Tibial nerve (tissue), 4 donors: Measurements from ENCODE around the gene STX12. TPM values are rescaled to one million over a fixed set of nuclear protein-coding genes. Genes with fewer than 3 reads are reported as not detected.

Experiments used
- DNase-seq, 2 donors: peaks; one replicate each; pipeline ENCODE4 v3.0.0-alpha.2; 2019; ENCODE audit warnings: low spot score in 2 of 2
- H3K27ac ChIP-seq, 4 donors: fragments of 200-600 bp; sonication (generic) in 3 of 4; one replicate each; pipeline ENCODE4 v1.5.1; 2017 to 2019; ENCODE audit warnings: mild to moderate bottlenecking in 1 of 4
- H3K27me3 ChIP-seq, 2 donors: fragments of 200-600 bp; sonication (generic) in 1 of 2; one replicate each; pipeline versions ENCODE4 v1.5.1 to v1.6.0; 2017 to 2019
- H3K36me3 ChIP-seq, 3 donors: fragments of 200-600 bp; sonication (generic); one replicate each; pipeline ENCODE4 v1.5.1; 2018 to 2019
- H3K4me1 ChIP-seq, 4 donors: fragments of 200-600 bp; sonication (generic) in 3 of 4; one replicate each; pipeline ENCODE4 v1.5.1; 2017 to 2019
- H3K4me3 ChIP-seq, 4 donors: fragments of 200-600 bp; sonication (generic) in 3 of 4; one replicate each; pipeline ENCODE4 v1.5.1; 2017 to 2019; ENCODE audit warnings: mild to moderate bottlenecking in 1 of 4, moderate library complexity in 1 of 4
- H3K9me3 ChIP-seq, 4 donors: fragments of 200-600 bp; sonication (generic) in 3 of 4; one replicate each; pipeline ENCODE4 v1.5.1; 2017 to 2019
- EP300 ChIP-seq, 2 donors: sonication (generic); formaldehyde crosslinking; IDR thresholded peaks; one replicate each; pipeline ENCODE4 v1.6.1; 2017; ENCODE audit warnings: antibody characterized with exemption in 2 of 2, mild to moderate bottlenecking in 1 of 2
- POLR2A ChIP-seq, 2 donors: fragments of 450-650 bp; IDR thresholded peaks; one replicate each; pipeline ENCODE4 v1.6.1; 2017; ENCODE audit warnings: antibody characterized with exemption in 2 of 2, mild to moderate bottlenecking in 2 of 2, moderate library complexity in 2 of 2
- WGBS, 2 donors: methylation state at CpG; one replicate each; pipeline ENCODE4 v1.1.5; 2018; 5-methylcytosine and 5-hydroxymethylcytosine counted together
- total RNA-seq, 4 donors: library from RNA; depleted of rRNA; stranded (reverse); fragments of >200 nt; gene quantifications; one replicate each; pipeline ENCODE4 v1.1.0, GENCODE V29; 2016
- TF ChIP-seq, protein P1 (sequence below), 5 experiments: fragments of 200-600 bp in 3 of 5; fragments of 450-650 bp in 2 of 5; sonication (generic) in 3 of 5; IDR thresholded peaks; one replicate each; pipeline ENCODE4 v1.5.1; 2016 to 2019; ENCODE audit warnings: antibody characterized with exemption in 5 of 5, mild to moderate bottlenecking in 3 of 5, moderate library complexity in 2 of 5

Gene STX12
- total RNA-seq, 4 donors from 2014 or later, result 51.6 to 71.0 (median 66.9) TPM

DNA sequence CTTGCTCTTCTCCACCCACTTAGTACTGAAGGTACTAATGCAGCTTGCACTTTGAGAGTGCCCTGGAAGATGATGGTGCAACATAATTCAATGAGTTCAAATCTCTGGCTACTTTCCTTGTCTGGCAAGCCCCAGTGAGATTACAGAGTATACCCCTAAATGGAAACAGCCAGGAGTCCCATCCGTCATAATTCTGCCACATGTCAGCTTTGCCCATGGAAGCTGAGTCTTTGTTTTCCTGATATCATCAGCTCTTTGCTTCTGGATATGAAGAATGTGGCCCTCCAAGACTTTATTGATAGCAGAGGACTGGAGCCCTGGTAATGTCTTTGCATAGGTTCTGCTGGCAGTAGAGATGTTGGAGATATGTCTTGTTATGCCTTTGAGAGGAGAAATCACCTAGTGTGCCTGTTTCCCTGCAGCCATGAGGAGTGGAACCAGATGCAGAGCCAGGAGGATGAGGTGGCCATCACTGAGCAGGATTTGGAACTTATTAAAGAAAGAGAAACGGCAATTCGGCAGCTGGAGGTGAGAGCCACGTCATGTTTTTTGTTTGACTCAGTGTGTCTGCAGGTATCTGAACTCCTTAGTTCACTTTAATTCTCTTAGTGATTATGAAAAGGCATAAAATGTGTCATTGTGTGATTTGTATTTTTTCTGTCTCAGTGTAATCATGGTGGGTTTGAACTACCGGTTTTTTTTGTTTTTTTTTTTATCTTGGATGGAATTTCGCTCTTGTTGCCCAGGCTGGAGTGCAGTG is 38.9 kb downstream of the STX12 start:
- Histone ChIP-seq H3K4me1 (peaks cover 0 to 5% (median 0%) of the 10 kb centered on the region in 4 donors), H3K9me3 (no peaks in the 10 kb centered on the region), H3K36me3 (peaks cover 3 to 56% (median 5%) of the 10 kb centered on the region in 3 donors), H3K4me3 (no peak overlapping the region), H3K27ac (no peak overlapping the region), H3K27me3 (no peaks in the 10 kb centered on the region)
- TF ChIP-seq, protein P1, sequence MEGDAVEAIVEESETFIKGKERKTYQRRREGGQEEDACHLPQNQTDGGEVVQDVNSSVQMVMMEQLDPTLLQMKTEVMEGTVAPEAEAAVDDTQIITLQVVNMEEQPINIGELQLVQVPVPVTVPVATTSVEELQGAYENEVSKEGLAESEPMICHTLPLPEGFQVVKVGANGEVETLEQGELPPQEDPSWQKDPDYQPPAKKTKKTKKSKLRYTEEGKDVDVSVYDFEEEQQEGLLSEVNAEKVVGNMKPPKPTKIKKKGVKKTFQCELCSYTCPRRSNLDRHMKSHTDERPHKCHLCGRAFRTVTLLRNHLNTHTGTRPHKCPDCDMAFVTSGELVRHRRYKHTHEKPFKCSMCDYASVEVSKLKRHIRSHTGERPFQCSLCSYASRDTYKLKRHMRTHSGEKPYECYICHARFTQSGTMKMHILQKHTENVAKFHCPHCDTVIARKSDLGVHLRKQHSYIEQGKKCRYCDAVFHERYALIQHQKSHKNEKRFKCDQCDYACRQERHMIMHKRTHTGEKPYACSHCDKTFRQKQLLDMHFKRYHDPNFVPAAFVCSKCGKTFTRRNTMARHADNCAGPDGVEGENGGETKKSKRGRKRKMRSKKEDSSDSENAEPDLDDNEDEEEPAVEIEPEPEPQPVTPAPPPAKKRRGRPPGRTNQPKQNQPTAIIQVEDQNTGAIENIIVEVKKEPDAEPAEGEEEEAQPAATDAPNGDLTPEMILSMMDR (IDR thresholded peaks at IDR 0.05), result no peak
- no peak for TF ChIP-seq POLR2A (IDR thresholded peaks at IDR 0.05)
- no peak for TF ChIP-seq EP300 (IDR thresholded peaks at IDR 0.05)
- no peak for DNase-seq
- 94% methylated on average over 6 of the region's 6 CpGs for WGBS, 2 donors

DNA sequence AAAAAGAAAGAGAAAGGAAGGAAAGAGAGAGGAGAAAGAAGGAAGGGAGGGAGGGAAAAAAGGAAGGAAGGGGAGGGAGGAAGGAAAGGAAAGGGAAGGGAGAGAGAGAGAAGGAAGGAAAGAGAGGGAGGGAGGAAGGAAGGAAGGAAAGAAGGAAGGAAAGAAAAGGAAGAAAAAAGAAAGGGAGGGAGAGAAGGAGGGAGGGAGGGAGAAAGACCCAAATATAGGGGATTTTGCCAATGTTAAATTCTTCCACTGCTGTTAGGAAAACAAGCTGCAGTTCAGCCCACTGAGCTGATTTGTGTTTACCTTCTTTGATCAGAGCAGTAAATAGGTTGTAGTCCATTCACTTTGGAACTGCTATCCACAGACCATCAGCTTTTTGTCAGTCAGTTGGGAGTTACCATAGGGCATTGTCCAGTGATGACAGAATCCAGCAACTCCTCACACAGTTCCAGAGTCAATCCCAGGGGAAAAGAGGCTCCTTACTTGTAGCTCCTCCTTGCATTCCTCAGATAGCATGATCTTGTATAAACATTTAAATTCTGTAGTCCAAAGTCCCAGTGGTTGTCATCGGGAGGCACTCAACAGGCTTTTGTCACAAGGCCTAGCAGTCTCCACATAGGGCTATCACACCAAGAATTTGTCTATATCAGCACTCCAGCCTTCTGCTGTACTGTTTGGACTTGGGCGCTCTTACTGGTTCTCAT is 44.1 kb downstream of the STX12 start:
- H3K4me3 ChIP-seq, result no peak overlapping the region
- peaks cover 9 to 94% (median 18%) of the 10 kb centered on the region in 3 donors for H3K36me3 ChIP-seq
- WGBS, 2 donors, result 50 to 69% methylated on average over 2 of the region's 2 CpGs

DNA sequence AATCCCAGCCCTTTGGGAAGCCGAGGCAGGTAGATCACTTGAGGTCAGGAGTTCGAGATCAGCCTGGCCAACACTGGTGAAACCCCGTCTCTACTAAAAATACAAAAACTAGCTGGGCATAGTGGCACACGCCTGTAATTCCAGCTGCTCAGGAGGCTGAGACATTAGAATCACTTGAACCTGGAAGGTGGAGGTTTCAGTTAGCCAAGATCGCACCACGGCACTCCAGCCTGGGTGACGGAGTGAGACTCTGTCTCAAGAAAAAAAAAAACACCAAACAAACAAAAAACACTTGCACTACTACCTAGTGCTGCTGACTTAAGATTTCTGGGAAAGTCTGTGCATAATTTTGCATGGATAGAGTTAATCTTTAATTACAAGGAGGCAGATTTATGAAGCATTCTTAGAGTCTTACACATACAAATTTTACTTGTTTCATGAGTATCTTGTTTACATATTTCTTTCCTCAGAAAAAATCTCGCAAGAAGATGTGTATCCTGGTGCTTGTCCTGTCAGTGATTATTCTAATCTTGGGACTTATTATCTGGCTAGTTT is 48.8 kb downstream of the STX12 start:
- Histone ChIP-seq H3K36me3 (peaks cover 6 to 80% (median 13%) of the 10 kb centered on the region in 3 donors), H3K27ac (no peak overlapping the region), H3K4me1 (peaks cover 0 to 5% (median 0%) of the 10 kb centered on the region in 4 donors), H3K27me3 (no peaks in the 10 kb centered on the region), H3K4me3 (no peak overlapping the region), H3K9me3 (no peaks in the 10 kb centered on the region)
- no peak for TF ChIP-seq POLR2A (IDR thresholded peaks at IDR 0.05)
- TF ChIP-seq, protein P1 (IDR thresholded peaks at IDR 0.05), result no peak
- no peak for TF ChIP-seq EP300 (IDR thresholded peaks at IDR 0.05)
- no peak for DNase-seq
- 89 to 93% methylated on average over 8 of the region's 8 CpGs for WGBS, 2 donors

More for the DNA sequence above, 44.1 kb downstream of the STX12 start:
- Histone ChIP-seq H3K9me3 (no peaks in the 10 kb centered on the region), H3K27ac (peak overlapping the region in 3 of 4 donors; percentile 16 to 50 (median 41)), H3K4me1 (peaks cover 0 to 9% (median 0%) of the 10 kb centered on the region in 4 donors), H3K27me3 (no peaks in the 10 kb centered on the region)
- DNase-seq, result no peak
- no peak for TF ChIP-seq EP300 (IDR thresholded peaks at IDR 0.05)
- TF ChIP-seq POLR2A (IDR thresholded peaks at IDR 0.05), result no peak
- TF ChIP-seq, protein P1 (IDR thresholded peaks at IDR 0.05), result no peak

DNA sequence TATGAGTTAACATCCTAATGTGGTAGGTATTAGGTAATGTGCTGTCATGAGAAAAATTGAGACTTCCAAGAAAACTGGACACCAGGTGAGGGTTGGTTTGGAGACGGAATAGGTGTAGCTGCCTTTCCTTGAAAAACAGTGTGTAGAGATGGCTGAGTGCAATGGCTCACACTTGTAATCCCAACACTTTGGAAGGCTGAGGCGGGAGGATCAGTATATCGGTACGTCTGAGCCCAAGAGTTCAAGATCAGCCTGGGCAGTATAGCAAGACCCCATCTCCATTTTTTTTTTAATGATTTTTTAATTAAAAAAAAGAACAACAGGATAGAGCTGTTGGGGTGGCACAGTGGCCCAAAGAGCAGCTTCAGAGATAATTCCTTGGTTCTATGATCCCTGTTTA is 50.8 kb downstream of the STX12 start:
- Histone ChIP-seq H3K9me3 (no peaks in the 10 kb centered on the region), H3K27ac (no peak overlapping the region), H3K4me1 (no peaks in the 10 kb centered on the region), H3K27me3 (no peaks in the 10 kb centered on the region), H3K36me3 (peaks cover 6 to 60% (median 11%) of the 10 kb centered on the region in 3 donors), H3K4me3 (no peak overlapping the region)
- WGBS, 2 donors, result 94 to 96% methylated on average over 4 of the region's 4 CpGs
- no peak for TF ChIP-seq POLR2A (IDR thresholded peaks at IDR 0.05)
- no peak for TF ChIP-seq EP300 (IDR thresholded peaks at IDR 0.05)
- TF ChIP-seq, protein P1 (IDR thresholded peaks at IDR 0.05), result no peak
- DNase-seq, result no peak
